Body of pancreas (tissue), 4 donors: ENCODE measurements around the gene DOCK4.

Source experiments
- CTCF ChIP-seq, 7 experiments: fragments of 450-650 bp in 4 of 7; fragments of 200-600 bp in 3 of 7; sonication (generic) in 3 of 7; IDR thresholded peaks; one replicate each; pipeline ENCODE4 v1.5.1; 2016 to 2019; ENCODE audit warnings: antibody characterized with exemption in 7 of 7
- POLR2A ChIP-seq, 3 donors: fragments of 450-650 bp; IDR thresholded peaks; one replicate each; pipeline ENCODE4 v1.6.1; 2016; ENCODE audit warnings: antibody characterized with exemption in 3 of 3, mild to moderate bottlenecking in 2 of 3

GRCh38 chr7:112112822-112113255 is 93.4 kb downstream of the DOCK4 start:
- TF ChIP-seq CTCF (IDR thresholded peaks at IDR 0.05) = no peak
- no peak for TF ChIP-seq POLR2A (IDR thresholded peaks at IDR 0.05)
